ENCODE data around the gene COX19.
"Not testable (repeated sequence)": the region's sequence is repeated elsewhere in the genome, so short reads cannot be mapped to it uniquely, and the experiment has no call there.

Gene COX19

DNA sequence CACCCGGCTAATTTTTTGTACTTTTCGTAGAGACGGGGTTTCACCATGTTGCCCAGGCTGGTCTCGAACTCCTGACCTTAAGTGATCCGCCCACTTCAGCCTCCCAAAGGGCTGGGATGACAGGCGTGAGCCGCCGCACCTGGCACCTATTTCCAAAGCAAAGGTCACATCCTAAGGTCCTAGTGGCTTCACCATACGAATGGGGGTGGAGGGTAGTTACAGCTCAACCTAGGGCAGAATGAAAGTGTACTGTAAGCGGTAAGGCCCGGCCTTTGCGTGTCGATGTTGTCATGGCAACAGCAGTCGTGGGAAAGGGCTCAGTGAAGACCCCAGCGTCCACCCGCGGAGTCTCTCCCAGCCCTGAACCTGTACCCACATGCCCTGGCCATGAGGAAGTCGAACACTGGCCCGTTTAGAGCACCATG is 1.6 kb upstream of the COX19 start:
- no peak for DNase-seq

DNA sequence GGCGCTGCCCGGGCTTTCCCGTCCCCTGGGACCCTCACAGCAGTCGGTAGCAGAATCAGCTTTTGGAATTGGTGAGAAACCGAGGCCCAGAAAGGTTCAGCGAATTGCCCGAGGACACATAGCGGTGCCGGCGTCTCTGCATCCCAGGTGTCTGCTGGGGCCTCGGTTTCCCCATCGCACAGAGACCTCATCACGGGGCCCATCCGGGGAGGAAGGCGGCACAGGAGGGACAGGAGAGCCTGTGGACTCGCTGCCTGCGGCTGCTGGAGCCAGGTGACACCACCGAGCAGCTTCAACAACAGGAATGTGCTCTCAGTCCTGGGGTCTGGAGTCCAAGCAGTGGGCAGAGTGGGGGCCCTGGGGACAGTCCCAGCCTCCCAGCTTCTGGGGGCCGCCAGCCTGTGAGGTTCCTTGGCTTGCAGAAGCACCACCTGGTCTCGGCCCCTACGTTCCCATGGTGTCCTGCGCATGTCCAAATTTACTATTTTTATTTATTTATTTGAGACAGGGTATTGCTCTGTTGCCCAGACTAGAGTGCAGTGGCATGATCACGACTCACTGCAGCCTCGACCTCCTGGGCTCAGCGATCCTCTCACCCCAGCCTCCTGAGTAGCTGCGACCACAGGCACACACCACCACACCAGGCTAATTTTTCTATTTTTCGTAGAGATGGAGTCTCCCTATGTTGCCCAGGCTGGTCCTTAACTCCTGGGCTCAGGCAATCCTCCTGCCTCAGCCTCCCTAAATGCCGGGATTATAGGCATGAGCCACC is 539 bp upstream of the COX19 start:
- DNase-seq, result no peak

DNA sequence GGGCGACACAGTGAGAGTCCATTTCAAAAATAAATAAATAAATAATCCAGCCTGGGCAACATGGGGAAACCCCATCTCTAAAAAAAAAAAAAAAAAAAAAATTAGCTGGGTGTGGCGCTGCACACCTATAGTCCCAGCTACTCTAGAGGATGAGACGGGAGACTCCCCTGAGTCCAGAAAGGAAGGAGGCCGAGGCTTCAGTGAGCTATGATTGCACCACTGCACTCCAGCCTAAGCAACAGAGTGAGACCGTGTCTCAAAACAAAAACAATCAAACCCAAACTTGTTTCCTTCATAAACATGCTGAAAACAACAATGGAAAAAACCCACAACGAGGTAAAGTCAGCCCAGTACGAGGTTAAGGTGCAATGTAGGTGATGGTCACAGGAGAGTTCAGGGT is 1.2 kb downstream of the COX19 start:
- no peak for DNase-seq

DNA sequence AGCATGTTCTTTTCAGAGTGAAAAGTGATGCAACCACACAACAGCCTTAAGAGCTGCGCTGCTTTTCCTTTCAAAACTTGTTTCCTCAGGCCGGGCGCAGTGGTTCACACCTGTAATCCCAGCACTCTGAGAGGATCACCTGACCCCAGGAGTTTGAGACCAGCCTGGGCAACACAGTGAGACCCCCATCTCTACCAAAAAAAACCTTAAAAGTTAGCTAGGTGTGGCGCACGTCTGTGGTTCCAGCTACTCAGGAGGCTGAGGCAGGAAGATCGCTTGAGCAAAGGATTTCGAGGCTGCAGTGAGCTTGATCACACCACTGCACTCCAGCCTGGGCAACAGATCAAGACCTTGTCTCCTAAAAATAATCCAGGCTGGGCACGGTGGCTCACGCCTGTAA is 2.0 kb downstream of the COX19 start:
- no peak for DNase-seq

DNA sequence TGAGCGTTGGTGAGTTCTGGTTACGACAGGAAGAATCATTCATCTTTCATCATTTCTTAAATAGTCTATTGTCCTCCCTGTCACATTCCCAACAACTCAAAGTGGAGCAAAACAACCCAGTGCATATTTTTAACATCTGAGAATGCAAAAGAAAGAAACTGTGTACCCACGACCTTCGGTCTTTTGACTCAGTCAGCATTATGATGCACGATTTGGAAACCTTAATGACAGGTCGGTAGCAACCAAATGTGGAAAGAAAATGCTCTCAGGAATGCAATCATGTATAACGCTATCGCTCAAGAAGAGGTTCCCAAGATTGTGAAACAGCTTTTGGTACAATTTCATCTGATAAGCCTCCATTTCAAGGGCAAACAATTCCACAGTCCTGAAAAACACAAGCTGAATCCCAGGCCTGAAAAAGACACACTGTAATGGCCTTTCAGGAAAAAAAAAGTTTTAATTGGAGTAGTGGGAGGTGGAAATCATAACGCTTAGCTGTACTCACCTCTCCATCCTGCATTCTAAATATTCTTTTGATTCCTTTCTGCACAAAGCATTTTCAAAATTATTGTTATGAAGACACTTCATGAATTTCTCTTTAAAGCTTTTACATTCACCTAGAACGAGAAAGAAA is 2.6 kb downstream of the COX19 start:
- no peak for DNase-seq

DNA sequence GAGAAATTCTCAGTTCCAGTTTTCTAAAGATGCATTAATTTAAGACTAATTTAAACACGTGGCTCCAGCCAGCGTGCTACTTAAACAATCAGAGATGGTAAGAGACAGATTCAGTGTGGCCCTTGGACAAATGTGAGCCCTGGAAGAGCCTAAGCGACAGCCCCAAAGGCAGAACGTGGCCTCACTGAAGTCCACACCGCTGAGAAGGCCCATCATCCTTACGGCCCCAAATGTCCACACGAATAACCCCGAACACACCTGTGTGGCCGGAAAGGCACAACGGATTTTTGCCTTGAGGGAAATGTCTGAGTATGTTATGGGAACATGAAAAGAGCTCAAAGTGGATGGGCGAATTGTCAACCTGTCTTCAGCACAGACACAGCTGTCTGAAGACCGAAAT is 3.2 kb downstream of the COX19 start:
- DNase-seq, result no peak

DNA sequence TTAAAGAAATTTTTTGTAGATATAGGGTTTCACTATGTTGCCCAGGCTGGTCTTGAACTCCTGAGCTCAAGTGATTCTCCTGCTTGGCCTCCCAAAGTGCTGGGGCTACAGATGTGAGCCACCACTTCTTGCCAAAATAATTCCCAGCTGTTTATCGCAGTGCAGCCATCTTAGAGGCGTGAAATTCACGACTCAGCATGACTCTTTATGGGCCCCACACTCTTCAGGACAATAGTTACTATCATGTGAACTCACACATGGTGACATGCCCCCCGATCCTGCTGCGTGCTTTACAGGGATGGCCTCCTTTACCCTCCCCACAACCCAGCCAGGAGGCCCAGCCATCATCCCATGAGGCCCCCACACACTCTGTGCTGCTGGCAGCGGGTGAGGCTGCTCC is 4.6 kb downstream of the COX19 start:
- DNase-seq, result no peak

DNA sequence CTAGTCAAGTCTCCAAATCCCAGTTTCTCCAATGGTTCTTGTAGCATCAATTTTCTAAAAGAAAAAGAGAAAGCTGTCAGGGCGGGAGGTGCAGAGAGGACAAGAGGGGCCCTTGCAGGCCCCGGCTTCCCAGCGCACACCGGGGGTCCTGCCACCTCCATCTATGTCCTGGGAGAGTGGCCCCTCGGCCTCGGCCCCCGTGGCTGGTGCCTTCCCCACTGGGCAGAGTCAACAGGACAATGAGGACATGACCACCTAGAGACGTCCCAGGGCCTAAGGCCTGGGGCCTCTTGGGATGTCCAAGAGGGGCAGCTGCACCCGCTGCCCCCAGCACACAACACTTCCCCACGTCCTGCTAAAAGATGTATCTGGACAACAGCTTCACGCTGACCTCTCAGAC is 5.9 kb downstream of the COX19 start:
- DNase-seq, result no peak

DNA sequence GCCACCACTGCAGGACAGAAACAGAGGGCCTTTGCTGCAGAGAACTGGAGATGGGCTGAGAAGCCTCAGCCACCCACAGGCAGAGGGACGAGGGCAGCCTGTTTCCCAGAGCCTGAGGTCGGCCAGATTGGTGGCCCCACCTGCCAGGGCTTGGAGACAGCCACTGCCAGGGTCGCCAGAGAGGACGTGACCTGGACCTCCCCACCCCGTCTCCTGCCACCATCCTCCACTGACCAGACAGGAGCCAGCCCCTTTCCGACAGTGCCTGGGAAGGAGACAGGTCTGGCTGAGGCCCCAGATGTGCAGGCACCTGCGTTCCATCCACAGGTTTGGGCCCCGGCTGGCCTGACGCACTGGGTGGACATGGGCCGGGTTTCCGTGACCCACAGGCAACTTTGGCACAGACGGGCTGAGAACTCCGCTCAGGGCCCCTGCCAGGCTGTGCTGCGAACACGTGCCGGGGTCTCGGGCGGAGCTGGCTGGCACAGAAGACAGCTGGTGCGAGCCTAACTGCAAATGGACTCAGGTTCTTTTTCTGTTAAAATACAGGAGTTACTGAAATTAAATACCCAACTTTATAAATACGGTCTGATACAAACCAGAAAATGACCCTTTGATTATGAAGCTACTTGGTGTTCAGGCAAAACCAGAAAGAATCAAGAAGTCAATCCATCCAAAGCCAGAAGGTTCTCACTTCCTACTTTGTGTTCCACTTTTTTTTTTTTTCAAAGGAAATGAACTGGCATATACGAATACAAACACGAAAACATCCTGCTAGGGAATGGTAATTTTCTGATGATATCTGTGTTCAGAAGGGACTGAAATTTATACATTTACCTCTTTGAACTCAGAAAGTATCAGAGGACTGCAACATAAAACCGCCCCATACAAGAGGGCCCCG is 6.9 kb downstream of the COX19 start:
- no peak for DNase-seq

DNA sequence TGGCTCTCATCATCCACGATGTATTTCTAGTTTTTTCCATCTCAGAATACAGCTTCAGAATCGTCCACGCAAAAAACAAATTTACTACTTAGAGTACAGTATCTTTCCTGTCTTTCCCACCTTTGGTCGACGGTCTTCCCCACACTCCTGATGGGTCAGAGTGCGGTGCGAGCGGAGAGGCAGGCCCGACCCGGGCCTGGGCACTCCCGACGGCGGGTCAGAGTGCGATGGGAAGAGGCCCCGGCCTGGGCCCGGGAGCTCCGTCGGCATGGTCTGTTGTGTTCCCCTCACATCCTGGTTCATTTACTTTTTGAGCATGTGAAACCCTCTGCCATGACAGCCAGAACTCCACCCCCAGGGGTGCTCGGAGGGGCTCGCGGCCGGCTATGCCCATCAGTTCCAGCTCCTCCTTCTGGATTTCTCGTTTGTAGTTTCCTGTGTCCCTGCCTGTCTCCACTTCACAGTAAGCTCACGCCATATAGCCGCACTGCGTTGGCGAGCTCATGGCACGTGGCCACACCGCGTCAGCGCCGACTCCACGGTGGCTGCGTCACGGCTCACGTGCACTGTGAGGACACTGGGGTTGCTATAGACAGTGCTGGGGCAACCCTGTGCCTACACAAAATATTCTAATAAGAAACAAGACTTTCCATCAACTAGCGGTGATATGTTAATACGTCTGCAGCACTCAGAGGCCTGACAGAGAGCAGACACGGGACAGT is 7.8 kb downstream of the COX19 start:
- DNase-seq, result no peak

DNA sequence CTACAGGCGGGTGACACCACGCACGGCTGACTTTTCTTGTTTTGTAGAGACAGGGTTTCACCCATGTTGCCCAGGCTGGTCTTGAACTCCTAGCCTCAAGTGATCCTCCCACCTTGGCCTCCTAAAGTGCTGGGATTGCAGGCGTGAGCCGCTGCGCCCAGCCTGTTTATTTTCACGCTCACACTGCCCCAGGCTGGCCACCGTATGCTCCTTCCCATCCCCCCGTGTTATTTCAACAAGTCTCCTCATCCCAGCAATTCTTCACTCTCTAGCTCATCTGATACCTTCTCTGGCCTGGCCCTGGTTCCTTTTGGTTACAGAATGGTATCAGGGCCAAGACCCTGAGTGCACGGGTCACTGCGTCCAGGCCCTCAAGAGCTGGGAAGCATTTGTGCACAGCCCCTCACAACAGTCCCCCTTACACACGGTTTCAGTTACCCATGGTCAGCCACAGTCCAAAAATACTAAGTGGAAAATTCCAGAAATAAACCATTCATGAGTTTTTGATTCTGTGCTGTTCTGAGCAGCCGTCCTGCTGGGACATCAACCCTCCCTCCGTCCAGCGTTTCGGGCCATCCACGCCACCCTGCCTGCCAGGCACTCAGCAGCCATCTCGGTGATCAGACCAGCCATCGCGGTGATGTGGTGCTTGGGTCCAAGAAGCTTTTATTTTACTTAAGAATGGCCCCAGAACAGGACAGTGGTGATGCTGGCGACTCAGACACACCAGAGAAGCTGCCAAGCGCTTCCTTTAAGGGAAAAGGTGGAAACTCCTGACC is 8.9 kb downstream of the COX19 start:
- no peak for DNase-seq

DNA sequence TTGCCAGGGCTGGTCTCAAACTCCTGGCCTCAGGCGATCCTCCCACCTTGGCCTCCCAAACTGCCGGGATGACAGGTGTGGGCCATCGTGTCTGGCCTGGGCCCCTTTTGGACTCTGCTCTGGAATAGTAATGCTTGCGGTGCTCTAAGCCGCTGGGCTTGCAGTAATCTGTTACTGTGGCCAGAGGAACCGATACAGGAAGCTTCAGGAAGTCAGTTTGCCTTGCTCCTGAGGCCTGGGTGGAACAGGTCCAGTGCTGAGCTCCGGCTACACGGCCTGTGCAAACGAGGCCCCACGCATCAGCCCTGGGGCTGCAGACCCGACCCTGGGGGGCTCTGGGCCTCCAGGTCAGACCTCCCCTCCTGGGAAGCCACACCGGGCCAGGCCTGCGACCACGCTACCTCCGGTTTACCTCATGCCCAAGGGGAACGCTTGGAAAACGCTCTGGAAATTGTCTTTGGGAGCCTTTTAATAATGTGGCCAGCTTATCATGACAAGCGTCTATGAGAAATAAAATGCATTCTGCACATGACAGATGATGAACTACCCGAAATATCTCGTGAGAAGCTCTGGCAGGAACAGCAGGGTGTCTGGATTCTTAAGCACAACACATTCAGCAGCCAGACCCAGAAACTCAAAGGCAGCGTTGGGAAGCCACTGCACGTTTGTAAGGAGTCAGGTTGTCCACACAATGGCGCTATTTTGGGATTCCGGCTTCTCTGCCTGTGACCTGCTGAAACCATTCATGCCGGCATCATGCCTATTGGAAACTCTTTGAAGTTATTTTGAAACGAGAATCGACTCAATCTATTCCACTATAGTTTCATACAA is 10.7 kb downstream of the COX19 start:
- DNase-seq, result no peak

DNA sequence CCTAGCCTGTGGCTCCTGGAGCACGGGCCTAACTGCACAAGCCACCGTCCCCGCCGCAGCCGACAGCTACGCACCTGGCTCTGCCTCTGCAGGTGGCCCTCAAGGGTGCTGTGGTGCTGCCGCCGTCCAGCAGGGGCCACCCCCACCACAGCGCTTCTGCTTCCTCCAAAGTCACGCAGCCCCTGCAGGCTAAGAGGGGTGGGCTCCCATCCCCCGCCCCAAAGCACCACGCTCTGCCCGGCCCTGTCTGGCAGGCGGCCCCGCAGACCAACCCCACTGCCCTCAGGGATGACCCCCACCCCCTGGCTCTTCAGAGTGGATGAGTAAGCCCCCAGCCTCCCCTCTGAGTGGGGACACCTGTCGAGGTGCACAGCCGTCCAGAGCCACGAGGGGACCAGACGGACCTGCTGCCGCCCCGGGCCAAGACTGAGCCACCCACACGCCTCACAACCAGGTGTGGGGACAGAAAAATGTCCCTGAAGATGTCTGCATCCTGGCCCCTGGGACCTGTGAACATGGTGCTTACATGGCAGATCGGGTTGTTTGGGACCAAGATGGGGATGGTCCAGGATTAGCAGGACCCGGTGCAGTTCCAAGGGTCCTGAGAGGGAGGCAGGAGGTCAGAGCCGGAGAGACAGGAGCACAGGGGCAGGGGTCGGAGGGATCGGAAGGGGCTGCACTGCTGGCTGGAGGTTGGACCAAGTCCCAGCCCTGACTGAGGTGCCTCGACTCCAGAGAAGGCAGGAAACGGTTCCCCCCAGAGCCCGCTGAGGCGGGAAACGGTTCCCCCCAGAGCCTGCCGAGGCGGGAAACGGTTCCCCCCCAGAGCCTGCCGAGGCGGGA is 11.9 kb downstream of the COX19 start:
- DNase-seq, result no peak

DNA sequence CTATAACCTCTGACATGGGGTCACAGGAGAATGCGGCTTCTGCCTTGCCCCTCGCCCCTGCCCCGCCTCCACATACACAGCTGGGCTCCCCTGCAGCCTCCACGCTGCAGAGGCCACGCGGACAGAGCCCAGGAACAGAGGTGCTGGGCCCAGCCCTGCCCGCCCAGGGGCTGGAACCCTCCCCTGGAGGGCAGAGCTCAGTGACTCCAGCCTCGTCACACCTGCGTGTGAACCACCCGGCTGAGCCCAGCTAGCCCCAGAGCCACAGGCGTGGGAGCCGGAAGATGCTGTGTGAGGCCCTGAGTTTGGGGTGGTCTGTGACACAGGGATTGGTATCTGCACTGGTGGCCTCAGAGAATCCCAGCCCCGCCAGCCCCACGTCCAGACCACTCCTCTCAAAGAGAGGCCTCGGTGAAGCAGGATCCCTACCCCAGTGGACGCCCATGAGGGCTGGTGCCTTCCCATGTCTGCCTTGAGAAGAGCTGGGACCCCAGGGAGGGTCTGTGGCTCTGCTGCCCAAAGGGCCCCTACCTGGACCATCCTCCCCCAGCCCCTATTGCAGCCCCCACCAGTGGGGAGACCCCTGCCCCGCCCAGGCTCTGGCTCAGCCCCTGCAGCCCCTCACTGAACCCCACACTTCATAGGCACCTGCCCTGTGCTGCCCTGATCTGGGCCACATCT is 12.8 kb downstream of the COX19 start:
- DNase-seq, result no peak

DNA sequence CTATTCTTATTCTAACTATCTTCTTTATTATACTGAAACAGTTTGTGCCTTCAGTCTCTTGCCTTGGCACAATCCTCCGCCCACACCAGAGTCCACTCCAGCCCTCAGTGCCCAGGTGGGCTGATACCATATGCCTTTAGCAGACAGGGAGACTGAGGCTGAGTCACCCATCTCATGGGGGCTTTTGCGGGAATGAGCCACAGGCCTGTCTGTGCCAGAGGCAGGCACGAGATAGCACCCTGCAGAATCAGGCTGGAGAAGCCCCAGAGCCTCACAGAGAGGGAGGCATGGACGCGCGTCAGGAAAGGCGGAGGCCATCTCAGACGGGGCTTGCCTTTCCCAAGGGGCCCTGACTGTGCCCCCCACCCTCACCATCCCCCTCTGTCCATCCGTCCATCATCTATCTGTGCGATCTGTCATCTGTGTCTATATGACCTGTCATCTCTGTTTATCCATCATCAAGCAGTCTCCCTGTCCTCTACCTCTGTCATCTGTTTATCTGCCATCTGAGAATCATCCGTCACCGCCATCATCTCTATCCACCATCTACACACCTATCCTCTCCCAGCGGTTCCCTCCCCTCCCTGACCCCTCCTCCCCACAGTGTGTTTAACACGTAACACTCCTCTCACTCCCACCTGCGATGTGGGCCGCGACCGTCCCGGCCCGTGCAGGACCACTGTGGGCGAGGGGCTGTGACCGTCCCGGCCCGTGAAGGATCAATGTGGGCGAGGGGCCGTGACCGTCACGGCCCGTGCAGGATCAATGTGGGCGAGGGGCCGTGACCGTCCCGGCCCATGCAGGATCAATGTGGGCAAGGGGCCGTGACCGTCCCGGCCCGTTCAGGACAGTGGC is 13.6 kb downstream of the COX19 start:
- no peak for DNase-seq

DNA sequence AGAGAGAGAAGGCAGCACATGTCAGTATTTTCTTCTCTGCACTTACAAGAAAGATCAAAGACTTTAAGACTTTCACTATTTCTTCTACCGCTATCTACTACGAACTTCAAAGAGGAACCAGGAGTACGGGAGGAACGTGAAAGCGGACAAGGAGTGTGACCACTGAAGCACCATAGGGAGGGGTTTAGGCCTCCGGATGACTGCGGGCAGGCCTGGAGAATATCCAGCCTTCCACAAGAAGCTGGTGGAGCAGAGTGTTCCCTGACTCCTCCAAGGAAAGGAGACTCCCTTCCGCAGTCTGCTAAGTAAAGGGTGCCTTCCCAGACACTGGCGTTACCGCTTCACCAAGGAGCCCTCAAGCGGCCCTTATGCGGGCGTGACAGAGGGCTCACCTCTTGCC is 14.4 kb downstream of the COX19 start:
- DNase-seq, result not testable (repeated sequence)

DNA sequence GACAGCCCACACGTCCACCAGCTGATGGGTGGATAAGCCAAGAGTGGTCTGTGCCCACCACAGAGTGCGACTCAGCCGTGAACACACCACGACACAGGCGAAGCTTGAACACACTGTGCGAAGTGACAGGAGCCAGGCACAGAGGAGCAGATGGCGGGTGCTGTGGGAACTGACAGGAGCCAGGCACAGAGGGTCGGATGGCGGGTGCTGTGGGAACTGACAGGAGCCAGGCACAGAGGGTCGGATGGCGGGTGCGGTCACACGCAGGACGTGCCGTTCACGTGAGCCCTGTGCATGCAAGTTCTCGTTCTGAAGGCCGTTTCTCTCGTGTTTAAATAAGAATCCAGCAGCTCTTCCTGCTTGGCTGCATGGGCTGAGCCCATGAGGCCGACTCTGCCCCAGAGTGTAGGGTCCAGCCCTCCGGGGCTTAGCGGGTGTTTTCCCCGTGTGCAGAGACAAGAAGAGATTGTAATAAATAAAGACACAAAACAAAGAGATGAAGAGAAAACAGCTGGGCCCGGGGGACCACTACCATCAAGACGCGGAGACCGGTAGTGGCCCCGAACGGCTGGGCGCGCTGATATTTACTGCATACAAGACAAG is 15.0 kb downstream of the COX19 start:
- DNase-seq, result no peak

DNA sequence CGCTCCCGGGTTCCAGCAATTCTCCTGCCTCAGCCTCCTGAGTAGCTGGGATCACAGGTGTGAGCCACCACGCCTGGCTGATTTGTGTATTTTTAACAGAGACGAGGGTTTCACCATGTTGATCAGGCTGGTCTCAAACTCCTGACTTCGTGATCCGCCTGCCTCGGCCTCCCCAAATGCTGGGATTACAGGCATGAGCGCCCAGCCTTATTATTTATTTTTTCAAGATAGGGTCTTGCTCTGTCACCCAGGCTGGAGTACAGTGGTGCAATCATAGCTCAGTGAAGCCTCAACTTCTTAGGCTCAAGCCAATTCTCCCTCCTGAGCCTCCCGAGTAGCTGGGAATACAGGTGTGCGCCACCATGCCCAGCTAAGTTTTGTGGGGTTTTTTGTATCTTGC is 15.6 kb downstream of the COX19 start:
- DNase-seq, result not testable (repeated sequence)
